Skin epidermis (tissue), 12 donors: ENCODE data around the gene SVIP.

Experiments used
- H3K27ac ChIP-seq, 21 experiments: fragments of 200-600 bp; sonication (generic) in 11 of 21; one replicate each; pipeline ENCODE4 v1.5.0; 2020; ENCODE audit warnings: mild to moderate bottlenecking in 3 of 21, inconsistent platforms in 2 of 21, moderate library complexity in 2 of 21
- H3K4me3 ChIP-seq, 7 experiments: fragments of 200-600 bp; sonication (generic) in 2 of 7; one replicate each; pipeline ENCODE4 v1.5.0; 2020; ENCODE audit warnings: inconsistent platforms in 2 of 7, mild to moderate bottlenecking in 2 of 7, moderate library complexity in 1 of 7

The SVIP gene, protein sequence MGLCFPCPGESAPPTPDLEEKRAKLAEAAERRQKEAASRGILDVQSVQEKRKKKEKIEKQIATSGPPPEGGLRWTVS

GRCh38 chr11:22829231-22830081, at the start of gene SVIP:
Gene SVIP (minus strand): TSS chr11:22829801. CDS start chr11:22829748, 53 bp downstream.
- H3K4me3 ChIP-seq = peak within 1 kb of the TSS; percentile 59 to 91 (median 85)
- H3K27ac ChIP-seq = peak within 1 kb of the TSS in 20 of 21 experiments; percentile 30 to 90 (median 70)

DNA sequence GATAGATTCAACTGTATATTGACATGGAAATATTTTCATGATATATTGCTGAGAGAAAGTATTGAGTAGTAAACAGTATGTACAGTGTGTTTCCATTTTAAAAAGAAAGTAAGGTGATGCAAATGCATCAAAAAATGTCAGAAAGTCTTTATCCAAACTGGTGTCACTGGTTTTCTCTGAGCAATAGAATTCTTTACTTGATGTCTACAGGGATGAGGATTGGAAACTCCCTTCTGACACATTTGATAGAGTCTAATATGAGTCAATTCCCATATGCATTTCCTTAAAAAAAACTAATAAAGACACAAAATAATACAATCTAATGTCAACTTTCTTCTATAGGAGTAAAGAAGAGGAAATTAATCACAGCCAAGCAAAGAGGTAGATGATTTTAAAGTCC, 49.0 kb upstream of the SVIP start:
- Histone ChIP-seq H3K27ac (no peak overlapping the region), H3K4me3 (no peak overlapping the region)

- Histone ChIP-seq H3K27ac (no peak overlapping the region), H3K4me3 (no peak overlapping the region)
Observed at GRCh38 chr11:22878039-22878438, 48.4 kb upstream of the SVIP start.

GRCh38 chr11:22875869-22876473, 46.4 kb upstream of the SVIP start:
- Histone ChIP-seq H3K4me3 (no peak overlapping the region), H3K27ac (no peak overlapping the region)

- Histone ChIP-seq H3K4me3 (no peak overlapping the region), H3K27ac (no peak overlapping the region)
Observed at GRCh38 chr11:22869325-22869724, 39.7 kb upstream of the SVIP start.

DNA sequence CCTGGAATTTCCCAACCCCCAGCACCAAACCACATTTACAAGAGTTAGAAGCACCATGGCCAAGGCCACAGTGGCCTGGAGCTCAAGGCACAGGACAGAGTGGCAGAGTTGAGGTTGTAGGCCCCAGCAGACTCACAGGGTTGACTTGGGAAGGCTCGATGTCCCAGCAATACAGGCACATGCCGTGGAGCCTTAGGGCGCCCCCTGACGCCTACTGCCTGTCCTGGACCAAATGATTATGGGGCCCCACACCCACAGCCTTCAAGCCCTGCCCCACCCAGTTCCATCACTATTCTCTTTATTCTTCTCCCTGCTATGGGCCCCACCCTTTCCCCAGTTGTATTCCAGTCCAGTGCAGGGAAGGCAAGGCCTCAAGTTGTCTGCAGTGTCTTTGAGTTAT, 30.6 kb upstream of the SVIP start, which contains the start of gene CCDC179:
TSS of gene CCDC179 (minus strand) at position 234 of the 400 bp plus-strand sequence. CDS start at position 181, 53 bp downstream.
- H3K27ac ChIP-seq = no peak within 1 kb of the TSS
- no peak within 1 kb of the TSS for H3K4me3 ChIP-seq

- Histone ChIP-seq H3K27ac (no peak overlapping the region), H3K4me3 (no peak overlapping the region)
Observed at GRCh38 chr11:22859756-22860155, 30.2 kb upstream of the SVIP start.

DNA sequence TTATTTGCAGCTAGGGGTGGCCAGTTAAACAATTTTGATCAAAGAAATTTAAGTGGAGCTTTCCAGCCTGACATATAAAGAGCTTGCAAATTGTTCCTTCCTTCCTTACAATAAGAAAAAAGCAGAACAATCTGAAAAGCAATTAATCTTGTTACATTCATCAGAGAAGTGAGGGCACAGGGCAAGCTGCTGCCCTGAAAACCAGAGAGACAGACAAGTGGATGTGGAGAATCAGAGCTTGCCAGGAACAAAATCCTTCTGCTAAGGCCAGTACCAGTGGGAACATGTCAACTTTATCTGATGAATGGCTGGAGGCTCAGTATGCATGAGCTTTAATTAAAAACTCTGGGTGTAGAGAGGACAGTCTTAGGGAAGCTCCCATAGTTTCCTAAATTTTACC, 21.9 kb upstream of the SVIP start:
- H3K27ac ChIP-seq = no peak overlapping the region
- H3K4me3 ChIP-seq = no peak overlapping the region

DNA sequence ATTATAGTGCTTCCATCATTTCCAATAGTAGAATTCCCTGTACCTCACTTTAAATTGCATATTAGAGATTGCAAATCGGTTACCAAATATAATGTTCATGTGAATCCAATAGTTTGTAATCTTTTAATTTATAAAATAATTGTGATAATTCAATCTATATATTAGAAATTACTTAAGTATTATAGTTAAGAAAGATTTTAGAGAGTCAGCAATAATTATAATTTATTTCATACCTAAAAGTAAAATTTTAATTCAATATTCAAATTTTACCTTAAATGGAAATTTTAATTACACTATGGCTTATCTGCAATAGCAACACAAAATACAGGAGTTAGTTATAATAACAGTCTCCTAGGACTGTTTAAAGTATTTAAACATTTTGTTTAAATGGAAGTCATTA, 17.1 kb upstream of the SVIP start:
- no peak overlapping the region for H3K27ac ChIP-seq
- no peak overlapping the region for H3K4me3 ChIP-seq

DNA sequence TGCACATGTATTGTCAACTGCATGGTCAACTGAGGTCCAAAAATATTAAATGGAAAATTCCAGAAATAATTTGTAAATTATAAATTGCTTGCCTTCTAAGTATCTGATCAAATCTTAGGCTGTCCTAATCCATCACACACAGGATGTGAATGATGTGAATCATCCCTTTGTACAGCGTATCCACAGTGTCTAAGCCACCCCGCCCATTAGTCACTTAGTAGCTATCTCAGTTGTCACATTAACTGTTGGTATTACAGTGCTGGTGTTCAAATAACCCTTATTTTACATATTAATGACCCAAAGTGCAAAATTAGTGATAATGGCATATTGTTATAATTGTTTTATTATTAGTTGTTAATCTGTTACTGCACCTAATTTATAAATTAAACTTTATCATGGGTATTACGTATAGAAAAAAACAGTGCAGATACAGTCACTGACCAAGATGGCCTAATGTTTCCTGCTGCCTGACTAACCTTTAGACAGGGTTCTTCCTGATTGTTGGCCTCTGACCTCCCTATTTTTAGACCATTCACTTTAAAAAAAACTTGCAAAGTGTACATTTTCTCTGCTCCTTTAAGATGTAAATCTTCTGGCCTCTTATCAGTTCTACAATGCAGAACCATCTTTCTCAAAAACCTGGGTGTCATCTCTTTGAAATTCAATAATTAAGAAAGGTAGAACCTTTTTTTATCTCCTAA, 2.9 kb upstream of the SVIP start:
- Histone ChIP-seq H3K4me3 (no peak overlapping the region), H3K27ac (no peak overlapping the region)

GRCh38 chr11:22830082-22830414, 447 bp upstream of the SVIP start:
- peak overlapping the region; percentile 59 to 91 (median 85) for H3K4me3 ChIP-seq
- H3K27ac ChIP-seq = peak overlapping the region in 1 of 21 experiments; percentile 30

- Histone ChIP-seq H3K4me3 (peak overlapping the region in 2 of 7 experiments; percentile 59 to 91), H3K27ac (no peak overlapping the region)
Observed at GRCh38 chr11:22828373-22828772, 1.2 kb downstream of the SVIP start.

GRCh38 chr11:22822203-22822602, 7.4 kb downstream of the SVIP start:
- Histone ChIP-seq H3K4me3 (no peak overlapping the region), H3K27ac (no peak overlapping the region)

DNA sequence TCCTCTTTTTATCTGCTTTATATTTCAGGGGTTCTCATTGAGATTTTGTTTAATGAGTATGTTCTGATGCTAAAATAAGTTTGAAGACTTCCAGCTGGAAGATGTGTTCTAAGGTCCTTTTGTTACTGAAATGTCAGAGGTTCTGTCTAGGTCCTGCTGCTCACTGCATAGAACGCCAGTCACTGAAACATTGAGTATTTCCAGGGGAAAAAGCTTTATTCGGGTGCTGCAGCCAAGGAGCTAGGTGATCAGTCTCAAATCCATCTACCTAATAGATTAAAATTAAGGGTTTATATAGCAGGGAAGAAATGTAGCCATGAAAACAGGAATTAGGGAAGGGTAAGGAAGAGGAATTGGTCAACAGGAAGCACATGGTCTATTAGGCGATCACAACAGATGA, 19.7 kb downstream of the SVIP start:
- no peak overlapping the region for H3K27ac ChIP-seq
- H3K4me3 ChIP-seq = no peak overlapping the region

DNA sequence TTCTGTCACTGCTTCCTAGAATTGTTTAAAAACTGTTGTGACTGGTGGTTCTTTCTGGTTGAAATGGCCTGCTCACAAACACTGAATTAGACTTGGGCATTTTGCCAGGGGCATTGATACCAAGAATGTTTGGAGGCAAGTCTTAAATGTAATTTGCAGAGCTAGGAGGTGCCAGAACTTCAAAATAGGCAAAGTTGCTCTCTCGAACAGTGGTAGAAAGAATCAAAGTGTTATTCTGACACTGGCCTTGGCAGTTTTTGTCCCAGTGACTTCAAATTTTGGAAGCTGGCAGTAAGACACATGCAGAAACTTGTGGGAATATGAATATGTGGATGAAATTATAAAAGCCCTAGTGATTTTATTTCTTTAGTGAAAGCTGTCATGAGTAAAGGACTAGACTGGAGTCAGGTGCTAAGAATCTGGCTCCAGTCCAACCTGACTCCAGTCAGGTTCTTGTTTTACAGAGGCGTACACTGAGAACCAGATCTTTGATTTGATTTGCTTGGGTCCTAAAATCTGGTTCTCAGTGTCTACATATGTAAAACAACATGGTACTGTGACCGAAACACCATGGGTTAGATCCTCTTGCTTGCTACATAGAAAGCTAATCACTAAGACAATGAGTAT, 20.9 kb downstream of the SVIP start:
- no peak overlapping the region for H3K4me3 ChIP-seq
- peak overlapping the region in 4 of 21 experiments; percentile 5 to 60 (median 40) for H3K27ac ChIP-seq

DNA sequence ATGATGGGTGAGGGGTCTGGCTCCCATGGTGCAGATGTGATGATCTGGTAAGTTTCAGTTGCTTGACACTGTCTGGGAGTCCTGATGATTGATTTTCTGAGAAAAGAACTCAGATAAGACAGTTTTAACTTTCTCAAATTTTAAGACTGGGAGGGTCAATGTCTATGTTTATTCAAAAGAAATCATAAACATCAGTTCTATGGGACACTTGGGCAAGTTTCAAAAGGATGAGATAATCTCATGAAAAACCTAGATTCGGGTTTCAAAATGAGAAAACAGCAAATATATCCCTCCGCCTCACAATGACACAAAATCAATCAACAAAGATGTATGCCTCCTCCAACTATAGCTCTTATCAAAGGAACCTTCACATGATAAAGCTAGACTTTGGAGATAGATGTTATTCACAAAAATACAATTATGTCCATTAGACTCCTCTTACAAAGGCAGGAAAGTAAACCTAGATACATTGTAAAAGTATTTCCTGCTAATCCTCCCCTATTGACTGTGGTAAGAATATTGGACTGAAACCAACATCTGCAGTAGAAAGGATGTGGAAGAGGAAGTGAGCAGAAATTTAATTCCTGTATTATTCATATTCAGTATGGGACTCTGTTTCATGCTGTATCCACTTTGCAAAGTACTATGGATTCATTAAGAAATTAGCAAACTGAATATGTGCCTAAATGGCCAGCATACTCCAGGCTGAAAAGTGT, 21.6 kb downstream of the SVIP start:
- peak overlapping the region in 4 of 21 experiments; percentile 5 to 60 (median 36) for H3K27ac ChIP-seq
- H3K4me3 ChIP-seq = no peak overlapping the region

GRCh38 chr11:22807391-22807790, 22.2 kb downstream of the SVIP start:
- Histone ChIP-seq H3K4me3 (no peak overlapping the region), H3K27ac (peak overlapping the region in 3 of 21 experiments; percentile 26 to 46 (median 46))

GRCh38 chr11:22802861-22803260, 26.7 kb downstream of the SVIP start:
- H3K27ac ChIP-seq = no peak overlapping the region
- H3K4me3 ChIP-seq = no peak overlapping the region

DNA sequence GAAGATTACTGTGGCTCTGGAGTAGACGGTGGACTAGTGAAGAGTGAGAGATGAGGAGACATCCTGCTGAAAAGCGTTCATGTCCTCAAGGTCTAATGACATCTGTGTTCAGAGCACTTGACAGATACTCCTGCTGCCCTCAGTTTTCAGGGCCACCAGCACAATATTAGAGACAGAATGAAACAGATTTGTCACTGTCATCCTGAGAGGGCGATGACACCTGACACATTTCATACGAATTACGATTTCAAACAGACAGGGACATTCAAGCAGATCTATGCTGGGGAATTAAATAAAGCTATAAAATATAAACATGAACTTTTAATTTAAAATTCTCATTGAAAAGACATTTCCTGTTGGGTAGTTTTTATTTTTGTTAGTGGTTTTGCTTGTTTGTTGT, 29.1 kb downstream of the SVIP start:
- H3K4me3 ChIP-seq = no peak overlapping the region
- H3K27ac ChIP-seq = no peak overlapping the region
